GM23338 (cell line): ENCODE measurements around the gene SLC25A4. TPM values are rescaled to one million over a fixed set of nuclear protein-coding genes. Genes with fewer than 3 reads are reported as not detected.

Source experiments
- ATAC-seq: fragments of 200-7000 bp; cut with Tn5 transposase; 3 replicates; pipeline ENCODE4 v1.9.1; 2020
- DNase-seq: peaks from one replicate; pipeline ENCODE4 v3.0.0-alpha.2; 2015; ENCODE audit warnings: low spot score
- H2AFZ ChIP-seq: fragments of 200-600 bp; sonication (generic); 2 replicates; pipeline ENCODE4 v1.8.0; 2016; ENCODE audit warnings: antibody characterized with exemption, mild to moderate bottlenecking, moderate library complexity
- H3F3A ChIP-seq: fragments of 200-600 bp; sonication (generic); replicated peaks from 2 replicates; pipeline ENCODE4 v1.8.0; 2017; ENCODE audit warnings: antibody characterized with exemption, mixed run types, low read depth
- H3K27ac ChIP-seq: fragments of 200-600 bp; sonication (generic); 2 replicates; pipeline ENCODE4 v1.6.1; 2016; ENCODE audit warnings: low read depth
- H3K27me3 ChIP-seq: fragments of 200-600 bp; sonication (generic); 2 replicates; pipeline ENCODE4 v1.8.0; 2016; ENCODE audit warnings: mild to moderate bottlenecking, mixed run types, moderate library complexity; ENCODE audit not compliant: insufficient read depth
- H3K36me3 ChIP-seq: fragments of 200-600 bp; sonication (generic); 2 replicates; pipeline ENCODE4 v1.8.0; 2016; ENCODE audit warnings: mild to moderate bottlenecking; ENCODE audit not compliant: insufficient read depth
- H3K4me1 ChIP-seq: fragments of 200-600 bp; sonication (generic); 2 replicates; pipeline ENCODE4 v1.8.0; 2016; ENCODE audit warnings: mild to moderate bottlenecking, moderate library complexity; ENCODE audit not compliant: insufficient read depth
- H3K4me2 ChIP-seq: fragments of 200-600 bp; sonication (generic); 2 replicates; pipeline ENCODE4 v1.7.1; 2017; ENCODE audit warnings: mixed run types
- H3K4me3 ChIP-seq: fragments of 200-600 bp; sonication (generic); 2 replicates; pipeline ENCODE4 v1.6.1; 2016; ENCODE audit warnings: mixed run types
- H3K79me2 ChIP-seq: fragments of 200-600 bp; sonication (generic); replicated peaks from 2 replicates; pipeline ENCODE4 v1.8.0; 2017; ENCODE audit warnings: mild to moderate bottlenecking; ENCODE audit not compliant: insufficient read depth
- H3K9me2 ChIP-seq: fragments of 200-600 bp; sonication (generic); 2 replicates; pipeline ENCODE4 v1.8.0; 2017; ENCODE audit not compliant: insufficient read depth
- H4K20me1 ChIP-seq: fragments of 200-600 bp; sonication (generic); replicated peaks from 2 replicates; pipeline ENCODE4 v1.8.0; 2017; ENCODE audit warnings: mild to moderate bottlenecking; ENCODE audit not compliant: insufficient read depth
- H3K27ac Mint-ChIP-seq: 2 replicates; pipeline ENCODE4 v1.8.0; 2020; ENCODE audit warnings: inconsistent platforms, mild to moderate bottlenecking, moderate library complexity, mixed read lengths
- H3K27me3 Mint-ChIP-seq: 3 replicates; pipeline ENCODE4 v1.8.0; 2022; ENCODE audit warnings: low read depth, mild to moderate bottlenecking, moderate library complexity, mixed read lengths, inconsistent platforms; ENCODE audit not compliant: insufficient read depth, poor library complexity
- H3K36me3 Mint-ChIP-seq: 3 replicates; pipeline ENCODE4 v1.8.0; 2021; ENCODE audit warnings: low read depth, mild to moderate bottlenecking, inconsistent platforms, moderate library complexity, mixed read lengths
- H3K4me1 Mint-ChIP-seq: 3 replicates; pipeline ENCODE4 v1.8.0; 2020; ENCODE audit warnings: mild to moderate bottlenecking, inconsistent platforms, mixed read lengths
- H3K4me3 Mint-ChIP-seq: 3 replicates; pipeline ENCODE4 v1.8.0; 2021; ENCODE audit warnings: moderate library complexity, mild to moderate bottlenecking, inconsistent platforms, mixed read lengths
- H3K9me3 Mint-ChIP-seq: 3 replicates; pipeline ENCODE4 v1.8.0; 2020; ENCODE audit warnings: moderate library complexity, mild to moderate bottlenecking, inconsistent platforms, mixed read lengths
- CREB1 ChIP-seq: fragments of 250-450 bp; sonication (Bioruptor Pico); IDR thresholded peaks from 2 replicates; pipeline ENCODE4 v1.5.0; 2020; ENCODE audit warnings: low read depth, mild to moderate bottlenecking, moderate library complexity
- ETS1 ChIP-seq: IDR thresholded peaks from 2 replicates; pipeline ENCODE4 v1.6.1; 2016; ENCODE audit warnings: antibody characterized with exemption
- EZH2phosphoT487 ChIP-seq: fragments of 200-600 bp; sonication (generic); IDR thresholded peaks from one replicate; pipeline ENCODE4 v1.8.1; 2018; ENCODE audit warnings: antibody characterized with exemption; ENCODE audit not compliant: unreplicated experiment
- JUNB ChIP-seq: IDR thresholded peaks from one replicate; pipeline ENCODE4 v1.6.1; 2016; ENCODE audit warnings: antibody characterized with exemption; ENCODE audit not compliant: unreplicated experiment
- NANOG ChIP-seq: IDR thresholded peaks from 2 replicates; pipeline ENCODE4 v1.6.1; 2016; ENCODE audit warnings: antibody characterized with exemption, borderline replicate concordance
- POLR2AphosphoS5 ChIP-seq: IDR thresholded peaks from 2 replicates; pipeline ENCODE4 v1.6.1; 2016; ENCODE audit warnings: antibody characterized with exemption, low read depth
- REST ChIP-seq: IDR thresholded peaks from one replicate; pipeline ENCODE4 v1.6.1; 2018; ENCODE audit warnings: antibody characterized with exemption; ENCODE audit not compliant: unreplicated experiment
- STAT1 ChIP-seq: IDR thresholded peaks from one replicate; pipeline ENCODE4 v1.6.1; 2016; ENCODE audit warnings: antibody characterized with exemption; ENCODE audit not compliant: unreplicated experiment
- ZNF114 ChIP-seq: fragments of 250-450 bp; sonication (Bioruptor Pico); IDR thresholded peaks from 2 replicates; pipeline ENCODE4 v1.5.0; 2020; ENCODE audit warnings: mild to moderate bottlenecking, moderate library complexity
- ZNF331 ChIP-seq: fragments of 250-450 bp; sonication (Bioruptor Pico); IDR thresholded peaks from 2 replicates; pipeline ENCODE4 v1.5.0; 2020; ENCODE audit warnings: low read depth, mild to moderate bottlenecking, moderate library complexity
- polyA plus RNA-seq: library from polyadenylated mRNA; unstranded; fragments of >200 nt; fragmentation: Nextera tagmentation; extraction: Ambion mirVana; gene quantifications from 2 replicates; pipeline ENCODE4 v1.2.1, GENCODE V29; 2016
- total RNA-seq: library from RNA; depleted of rRNA; stranded (reverse); fragments of >200 nt; shearing (Covaris generic); gene quantifications from 2 replicates; pipeline ENCODE4 v1.2.3, GENCODE V29; 2014
- TF ChIP-seq, protein P1 (sequence below), 2 experiments: fragments of 200-600 bp in 1 of 2; sonication (generic) in 1 of 2; conservative IDR thresholded peaks; 2 replicates each; pipeline versions ENCODE4 v1.5.1 to v1.6.1; 2016 to 2017; ENCODE audit warnings: antibody characterized with exemption in 2 of 2, low read depth in 2 of 2, mild to moderate bottlenecking in 2 of 2, moderate library complexity in 1 of 2

SLC25A4 gene
- total and polyA plus RNA-seq, 2 experiments from 2014 or later: 43.6 to 66.5 TPM

DNA sequence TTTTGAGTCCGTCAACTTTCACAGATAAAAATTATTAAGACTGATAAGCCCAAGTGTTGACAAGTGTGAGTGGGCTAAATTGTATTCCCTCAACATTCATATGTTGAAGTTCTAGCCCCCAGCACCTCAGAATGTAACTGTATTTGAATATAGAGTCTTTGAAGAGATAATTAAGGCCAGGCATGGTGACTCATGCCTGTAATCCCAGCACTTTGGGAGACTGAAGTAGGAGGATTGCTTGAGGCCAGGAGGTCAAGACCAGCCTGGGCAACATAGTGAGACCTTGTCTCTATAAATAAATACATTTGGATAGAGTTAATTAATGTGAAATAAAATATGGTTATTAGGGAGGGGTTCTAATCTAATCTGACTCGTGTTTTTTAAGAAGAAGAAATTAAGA lies 29.7 kb upstream of the SLC25A4 start:
- H3K4me3 ChIP-seq: no peak overlapping the region
- Mint-ChIP-seq H3K4me3 (no peak overlapping the region), H3K9me3 (peaks cover 10% of the 10 kb centered on the region; the same call in 2 of the 3 replicates), H3K27ac (no peak overlapping the region), H3K27me3 (peaks cover 1% of the 10 kb centered on the region), H3K4me1 (peaks cover 37% of the 10 kb centered on the region), H3K36me3 (peaks cover 7% of the 10 kb centered on the region)
- no peak overlapping the region for H3K4me2 ChIP-seq
- no peaks in the 10 kb centered on the region; the same call in 1 of the 2 replicates for H3K9me2 ChIP-seq
- no peaks in the 10 kb centered on the region for H3F3A ChIP-seq
- H3K27ac ChIP-seq: no peak overlapping the region
- DNase-seq (no peak), ATAC-seq (no peak)
- no peaks in the 10 kb centered on the region for H4K20me1 ChIP-seq
- no peaks in the 10 kb centered on the region for H3K27me3 ChIP-seq
- H2AFZ ChIP-seq: no peak overlapping the region
- TF ChIP-seq NANOG (no peak), ZNF331 (CRISPR knock-in tag) (no peak), POLR2AphosphoS5 (no peak), EZH2phosphoT487 (no peak), ZNF114 (CRISPR knock-in tag) (no peak), STAT1 (no peak), ETS1 (no peak), JUNB (no peak), CREB1 (no peak), REST (no peak)
- TF ChIP-seq, protein P1, sequence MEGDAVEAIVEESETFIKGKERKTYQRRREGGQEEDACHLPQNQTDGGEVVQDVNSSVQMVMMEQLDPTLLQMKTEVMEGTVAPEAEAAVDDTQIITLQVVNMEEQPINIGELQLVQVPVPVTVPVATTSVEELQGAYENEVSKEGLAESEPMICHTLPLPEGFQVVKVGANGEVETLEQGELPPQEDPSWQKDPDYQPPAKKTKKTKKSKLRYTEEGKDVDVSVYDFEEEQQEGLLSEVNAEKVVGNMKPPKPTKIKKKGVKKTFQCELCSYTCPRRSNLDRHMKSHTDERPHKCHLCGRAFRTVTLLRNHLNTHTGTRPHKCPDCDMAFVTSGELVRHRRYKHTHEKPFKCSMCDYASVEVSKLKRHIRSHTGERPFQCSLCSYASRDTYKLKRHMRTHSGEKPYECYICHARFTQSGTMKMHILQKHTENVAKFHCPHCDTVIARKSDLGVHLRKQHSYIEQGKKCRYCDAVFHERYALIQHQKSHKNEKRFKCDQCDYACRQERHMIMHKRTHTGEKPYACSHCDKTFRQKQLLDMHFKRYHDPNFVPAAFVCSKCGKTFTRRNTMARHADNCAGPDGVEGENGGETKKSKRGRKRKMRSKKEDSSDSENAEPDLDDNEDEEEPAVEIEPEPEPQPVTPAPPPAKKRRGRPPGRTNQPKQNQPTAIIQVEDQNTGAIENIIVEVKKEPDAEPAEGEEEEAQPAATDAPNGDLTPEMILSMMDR (conservative IDR thresholded peaks at IDR 0.05; ENCODE audit: low read depth in 2 of 2): no peak
- no peaks in the 10 kb centered on the region for H3K79me2 ChIP-seq
- peaks cover 21% of the 10 kb centered on the region; the same call in 1 of the 2 replicates for H3K4me1 ChIP-seq
- H3K36me3 ChIP-seq: no peaks in the 10 kb centered on the region
